ENCODE results near the gene TMX1. TPM values are rescaled to one million over a fixed set of nuclear protein-coding genes. Genes with fewer than 3 reads are reported as not detected.
A peak's percentile ranks its signal among the peaks of the same experiment; 100 is the strongest.

Gene TMX1
- total and polyA plus RNA-seq, 2 of the 8 experiments (the other 6 are each of a cell fraction or from before 2014, with no cell fraction given), result 26.6 to 84.0 TPM

DNA sequence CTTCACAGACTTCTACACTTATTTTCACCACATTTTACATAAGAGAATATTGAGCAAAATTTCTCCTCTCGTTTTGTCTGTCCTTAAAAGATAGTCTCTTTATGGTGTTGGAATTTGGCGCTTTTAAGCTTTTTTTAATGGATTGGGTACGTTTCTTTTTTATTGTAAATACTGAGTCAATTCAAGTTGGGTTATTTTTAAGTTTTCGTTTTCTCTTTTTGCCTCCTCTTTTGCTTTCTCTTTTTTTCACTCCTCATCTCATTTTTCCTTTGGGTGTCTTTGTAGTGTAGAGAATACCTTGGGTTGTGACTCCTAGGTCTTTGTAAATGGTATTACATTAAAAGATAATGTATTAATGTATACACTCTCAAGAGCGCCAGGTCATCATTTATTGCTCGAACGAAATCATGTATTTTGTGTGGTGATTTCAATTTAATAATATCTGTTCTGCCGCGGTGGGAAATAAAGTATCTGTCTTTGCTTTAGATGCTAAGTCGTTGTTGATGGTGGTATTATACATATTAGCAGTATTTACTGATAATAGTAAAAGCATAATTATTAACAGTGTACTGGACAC is 845 bp downstream of the TMX1 start:
- Histone ChIP-seq H3K9ac (replicated peaks in 1 of 4; ENCODE audit: extremely low read depth in 1 of 4, low read depth in 3 of 4, low read length in 3 of 4) (peak overlapping the region; percentile 67 to 97 (median 93)), H3K4me3 (ENCODE audit: extremely low read depth in 1 of 4, insufficient read depth in 2 of 4, low read depth in 3 of 4, low read length in 4 of 4) (peak overlapping the region; percentile 65 to 97 (median 92)), H4K8ac (ENCODE audit: extremely low read depth, insufficient read depth, low read length) (no peak overlapping the region), H3K4ac (replicated peaks; ENCODE audit: insufficient read length, low read depth, low read length) (peak overlapping the region; percentile 99), H4K5ac (ENCODE audit: insufficient read length, low read depth, low read length) (peak overlapping the region; percentile 93), H2AK5ac (ENCODE audit: low read depth, low read length) (no peak overlapping the region), H2BK12ac (ENCODE audit: low read depth, low read length) (0 out of 2 replicates have a peak overlapping the region, but pooled peaks have one; percentile 82), H2AFZ (ENCODE audit: low read length) (0 out of 2 replicates have a peak overlapping the region, but pooled peaks have one; percentile 22), H3K14ac (ENCODE audit: insufficient read length) (no peak overlapping the region), H3K36me3 (ENCODE audit: control insufficient read depth in 2 of 4, insufficient read depth in 4 of 4, low read length in 3 of 4) (peaks cover 0 to 20% (median 0%) of the 10 kb centered on the region in 4 experiments; a peak in 5 of 8 replicates), H3K27me3 (replicated peaks in 1 of 4; ENCODE audit: control insufficient read depth in 3 of 4, extremely low read depth in 1 of 4, insufficient read depth in 3 of 4, low read length in 3 of 4) (no peaks in the 10 kb centered on the region), H3K9me3 (ENCODE audit: insufficient read depth in 2 of 2, low read depth in 1 of 2, low read length in 1 of 2) (no peaks in the 10 kb centered on the region), H2BK5ac (ENCODE audit: low read depth, low read length) (no peak overlapping the region), H3K27ac (ENCODE audit: low read depth, low read length) (no peak overlapping the region), H3K79me2 (ENCODE audit: control insufficient read depth in 1 of 2, insufficient read depth in 2 of 2, low read length in 2 of 2) (peaks cover 29 to 61% of the 10 kb centered on the region in 2 experiments), H3K23me2 (ENCODE audit: low read depth, low read length) (no peaks in the 10 kb centered on the region), H3K56ac (replicated peaks; ENCODE audit: insufficient read length, low read depth, low read length) (peak overlapping the region; percentile 95), H4K20me1 (replicated peaks in 1 of 2; ENCODE audit: control insufficient read depth in 1 of 2, insufficient read depth in 2 of 2, low read length in 2 of 2) (peaks cover 10 to 13% of the 10 kb centered on the region in 2 experiments), H4K91ac (replicated peaks; ENCODE audit: insufficient read length, low read length) (no peak overlapping the region), H2BK20ac (ENCODE audit: low read length) (no peak overlapping the region), H2BK15ac (ENCODE audit: low read length) (no peak overlapping the region), H2BK120ac (replicated peaks; ENCODE audit: low read depth, low read length) (no peak overlapping the region), H3K79me1 (ENCODE audit: low read depth, low read length) (no peaks in the 10 kb centered on the region), H3K23ac (ENCODE audit: insufficient read length) (no peak overlapping the region), H3K4me1 (replicated peaks in 1 of 4; ENCODE audit: control insufficient read depth in 3 of 4, insufficient read depth in 4 of 4, low read length in 3 of 4) (peaks cover 2 to 13% (median 10%) of the 10 kb centered on the region in 4 experiments; a peak in 6 of 7 replicates), H3K4me2 (ENCODE audit: insufficient read depth in 1 of 2, low read depth in 2 of 2, low read length in 2 of 2) (peak overlapping the region; percentile 62 to 80), H3K18ac (ENCODE audit: extremely low read depth, low read length) (no peak overlapping the region; the same call in 1 of the 2 replicates)
- no peak for FAIRE-seq
- ChIA-PET POLR2A (ENCODE audit: partially characterized antibody) (interaction anchor here (1.0 to 1.3 kb wide), 4 partner anchors 9 to 37 kb away, joined by 3 to 7 read pairs (median 4); no protein-coding TSS in a partner anchor), CTCF (ENCODE audit: partially characterized antibody) (interaction anchor here (0.7 to 1.4 kb wide), 2 partner anchors 22 to 28 kb away, joined by 3 to 4 read pairs; no protein-coding TSS in a partner anchor)
- TF ChIP-seq CBX8 (IDR thresholded peaks at IDR 0.05; ENCODE audit: borderline replicate concordance, low read depth, low read length), result no peak
- no peak for TF ChIP-seq JUN (IDR thresholded peaks at IDR 0.05; ENCODE audit: low read depth, low read length)
- no peak for TF ChIP-seq EZH2 (IDR thresholded peaks at IDR 0.05; ENCODE audit: low read depth, low read length, severe bottlenecking)
- TF ChIP-seq JUND (IDR thresholded peaks at IDR 0.05; ENCODE audit: low read length), result no peak
- TF ChIP-seq TAF7 (optimal IDR thresholded peaks at IDR 0.05; ENCODE audit: borderline replicate concordance, low read depth, low read length), result no peak
- TF ChIP-seq YY1 (IDR thresholded peaks at IDR 0.05; ENCODE audit: low read depth, low read length), result no peak
- no peak for TF ChIP-seq KDM4A (IDR thresholded peaks at IDR 0.05; ENCODE audit: low read depth, low read length, severe bottlenecking)
- TF ChIP-seq RBBP5 (IDR thresholded peaks at IDR 0.05; ENCODE audit: borderline replicate concordance, low read depth, low read length), result no peak
- TF ChIP-seq SP1 (IDR thresholded peaks at IDR 0.05; ENCODE audit: low read depth, low read length), result no peak
- TF ChIP-seq POU5F1 (IDR thresholded peaks at IDR 0.05; ENCODE audit: low read depth, low read length), result no peak
- TF ChIP-seq POLR2AphosphoS5 (IDR thresholded peaks at IDR 0.05; ENCODE audit: low read depth, low read length), result no peak
- no peak for TF ChIP-seq SUZ12 (IDR thresholded peaks at IDR 0.05; ENCODE audit: low read length)
- TF ChIP-seq CREB1 (IDR thresholded peaks at IDR 0.05), result no peak
- no peak for TF ChIP-seq ASH2L (IDR thresholded peaks at IDR 0.05; ENCODE audit: low read length)
- DNase-seq (ENCODE audit: low read depth in 1 of 2, low spot score in 2 of 2), result no peak
- 3% methylated on average over 10 of the region's 10 CpGs; no CpG with 5 or more reads in 1 of the 2 experiments for WGBS, 2 experiments (ENCODE audit: extremely low coverage in 1 of 2, insufficient coverage in 1 of 2, insufficient read length in 1 of 2, insufficient replicate concordance in 2 of 2, low coverage in 1 of 2, low lambda C conversion rate in 2 of 2, missing lambda C conversion rate in 1 of 2)

All from H1 (cell line).